ENCODE data around the gene CD244. TPM values are rescaled to one million over a fixed set of nuclear protein-coding genes. Genes with fewer than 3 reads are reported as not detected.

Gene CD244
- total RNA-seq, 2 donors from 2014 or later = 0.78 to 2.2 TPM

- TF ChIP-seq, protein P1, sequence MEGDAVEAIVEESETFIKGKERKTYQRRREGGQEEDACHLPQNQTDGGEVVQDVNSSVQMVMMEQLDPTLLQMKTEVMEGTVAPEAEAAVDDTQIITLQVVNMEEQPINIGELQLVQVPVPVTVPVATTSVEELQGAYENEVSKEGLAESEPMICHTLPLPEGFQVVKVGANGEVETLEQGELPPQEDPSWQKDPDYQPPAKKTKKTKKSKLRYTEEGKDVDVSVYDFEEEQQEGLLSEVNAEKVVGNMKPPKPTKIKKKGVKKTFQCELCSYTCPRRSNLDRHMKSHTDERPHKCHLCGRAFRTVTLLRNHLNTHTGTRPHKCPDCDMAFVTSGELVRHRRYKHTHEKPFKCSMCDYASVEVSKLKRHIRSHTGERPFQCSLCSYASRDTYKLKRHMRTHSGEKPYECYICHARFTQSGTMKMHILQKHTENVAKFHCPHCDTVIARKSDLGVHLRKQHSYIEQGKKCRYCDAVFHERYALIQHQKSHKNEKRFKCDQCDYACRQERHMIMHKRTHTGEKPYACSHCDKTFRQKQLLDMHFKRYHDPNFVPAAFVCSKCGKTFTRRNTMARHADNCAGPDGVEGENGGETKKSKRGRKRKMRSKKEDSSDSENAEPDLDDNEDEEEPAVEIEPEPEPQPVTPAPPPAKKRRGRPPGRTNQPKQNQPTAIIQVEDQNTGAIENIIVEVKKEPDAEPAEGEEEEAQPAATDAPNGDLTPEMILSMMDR (IDR thresholded peaks at IDR 0.05) = no peak
- no peaks in the 10 kb centered on the region for H3K9me3 ChIP-seq
- no peak for DNase-seq (ENCODE audit: low spot score)
- H3K4me1 ChIP-seq (ENCODE audit: control insufficient read depth in 1 of 2, low read depth in 2 of 2) = no peaks in the 10 kb centered on the region
- no peak overlapping the region for H3K27ac ChIP-seq
- ATAC-seq (ENCODE audit: insufficient number of reproducible peaks, low FRiP score, low read depth) = no peak
- H3K4me3 ChIP-seq = no peak overlapping the region
- H3K36me3 ChIP-seq = no peaks in the 10 kb centered on the region
- no peaks in the 10 kb centered on the region for H3K27me3 ChIP-seq (replicated peaks; ENCODE audit: insufficient read depth)
These were observed 4.1 kb upstream of the CD244 start for GRCh38 chr1:160866695-160867260.

DNA sequence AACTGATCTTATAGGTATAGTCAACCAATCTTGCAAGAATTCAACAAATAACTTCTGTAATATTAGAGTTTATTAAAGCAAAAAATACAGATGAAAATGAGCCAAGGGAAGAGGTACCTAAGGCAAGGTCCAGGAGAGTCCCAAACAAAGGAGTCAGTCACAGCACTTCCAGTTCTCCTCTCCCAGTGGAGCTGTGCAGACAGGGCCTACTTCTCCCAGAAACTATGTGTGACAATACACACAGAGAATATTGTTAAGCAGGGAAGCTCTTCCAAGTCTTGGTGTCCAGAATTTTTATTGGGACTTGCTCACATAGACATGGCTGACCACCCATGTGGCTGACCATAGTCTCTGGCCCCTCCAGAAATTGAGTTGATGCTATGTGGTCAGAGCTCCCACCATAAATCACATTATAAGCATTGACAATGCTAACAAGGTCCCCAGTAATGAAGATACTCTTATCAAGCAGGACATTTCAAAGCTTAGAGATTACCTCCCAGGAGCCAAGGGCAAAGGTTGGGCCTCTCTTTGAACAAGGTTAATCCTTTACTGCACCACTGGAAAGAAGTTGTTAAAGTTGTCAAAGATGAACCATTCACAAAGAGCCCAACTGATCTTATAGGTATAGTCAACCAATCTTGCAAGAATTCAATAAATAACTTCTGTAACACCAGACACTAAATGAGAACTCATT lies 3.5 kb upstream of the CD244 start:
- DNase-seq (ENCODE audit: low spot score) (no peak), ATAC-seq (ENCODE audit: insufficient number of reproducible peaks, low FRiP score, low read depth) (no peak)
- H3K27ac ChIP-seq = no peak overlapping the region
- H3K27me3 ChIP-seq (replicated peaks; ENCODE audit: insufficient read depth) = no peaks in the 10 kb centered on the region
- TF ChIP-seq, protein P1 (IDR thresholded peaks at IDR 0.05) = no peak
- no peaks in the 10 kb centered on the region for H3K36me3 ChIP-seq
- no peak overlapping the region for H3K4me3 ChIP-seq
- H3K4me1 ChIP-seq (ENCODE audit: control insufficient read depth in 1 of 2, low read depth in 2 of 2) = no peaks in the 10 kb centered on the region
- H3K9me3 ChIP-seq = no peaks in the 10 kb centered on the region

GRCh38 chr1:160865337-160865736 lies 2.6 kb upstream of the CD244 start:
- TF ChIP-seq, protein P1 (IDR thresholded peaks at IDR 0.05) = no peak
- H3K4me1 ChIP-seq (ENCODE audit: control insufficient read depth in 1 of 2, low read depth in 2 of 2) = no peaks in the 10 kb centered on the region
- no peak for ATAC-seq (ENCODE audit: insufficient number of reproducible peaks, low FRiP score, low read depth)
- H3K27me3 ChIP-seq (replicated peaks; ENCODE audit: insufficient read depth) = no peaks in the 10 kb centered on the region
- no peaks in the 10 kb centered on the region for H3K36me3 ChIP-seq
- no peak overlapping the region for H3K4me3 ChIP-seq
- H3K27ac ChIP-seq = no peak overlapping the region
- no peak for DNase-seq (ENCODE audit: low spot score)
- no peaks in the 10 kb centered on the region for H3K9me3 ChIP-seq

DNA sequence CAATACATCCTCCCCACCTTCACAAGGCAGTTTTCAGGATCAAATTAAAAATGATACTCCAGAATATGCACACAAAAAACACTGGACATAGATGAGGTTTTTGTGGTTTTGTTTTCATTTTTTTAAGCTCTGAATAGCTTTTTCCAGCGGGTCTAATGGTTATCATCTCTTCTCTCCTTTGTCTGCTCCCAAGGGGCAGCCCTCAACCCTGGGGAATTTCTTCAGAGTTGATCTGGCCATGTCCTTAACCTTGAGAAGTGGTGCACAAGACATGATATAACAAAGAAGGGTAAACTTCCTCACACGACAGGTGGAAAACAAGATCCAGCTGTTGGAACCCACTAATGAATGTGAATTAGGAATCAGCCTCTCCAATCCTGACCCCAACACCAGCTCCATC lies 1.5 kb upstream of the CD244 start:
- Histone ChIP-seq H3K9me3 (no peaks in the 10 kb centered on the region), H3K36me3 (no peaks in the 10 kb centered on the region), H3K27ac (no peak overlapping the region), H3K4me3 (no peak overlapping the region), H3K4me1 (ENCODE audit: control insufficient read depth in 1 of 2, low read depth in 2 of 2) (no peaks in the 10 kb centered on the region), H3K27me3 (replicated peaks; ENCODE audit: insufficient read depth) (no peaks in the 10 kb centered on the region)
- TF ChIP-seq, protein P1 (IDR thresholded peaks at IDR 0.05) = no peak
- no peak for DNase-seq (ENCODE audit: low spot score)
- ATAC-seq (ENCODE audit: insufficient number of reproducible peaks, low FRiP score, low read depth) = no peak

- Histone ChIP-seq H3K4me3 (no peak overlapping the region), H3K27ac (no peak overlapping the region), H3K36me3 (no peaks in the 10 kb centered on the region), H3K27me3 (replicated peaks; ENCODE audit: insufficient read depth) (no peaks in the 10 kb centered on the region), H3K4me1 (ENCODE audit: control insufficient read depth in 1 of 2, low read depth in 2 of 2) (no peaks in the 10 kb centered on the region), H3K9me3 (no peaks in the 10 kb centered on the region)
- no peak for DNase-seq (ENCODE audit: low spot score)
- TF ChIP-seq, protein P1 (IDR thresholded peaks at IDR 0.05) = no peak
- ATAC-seq (ENCODE audit: insufficient number of reproducible peaks, low FRiP score, low read depth) = no peak
These were observed 1.1 kb upstream of the CD244 start for GRCh38 chr1:160863774-160864131.

Data from thoracic aorta (tissue), 2 donors.